Tibial nerve (tissue), 4 donors: ENCODE data around the gene ZNF281.

Experiments
- EP300 ChIP-seq, 2 donors: sonication (generic); formaldehyde crosslinking; IDR thresholded peaks; one replicate each; pipeline ENCODE4 v1.6.1; 2017; ENCODE audit warnings: antibody characterized with exemption in 2 of 2, mild to moderate bottlenecking in 1 of 2
- POLR2A ChIP-seq, 2 donors: fragments of 450-650 bp; IDR thresholded peaks; one replicate each; pipeline ENCODE4 v1.6.1; 2017; ENCODE audit warnings: antibody characterized with exemption in 2 of 2, mild to moderate bottlenecking in 2 of 2, moderate library complexity in 2 of 2
- TF ChIP-seq, protein P1 (sequence below), 5 experiments: fragments of 200-600 bp in 3 of 5; fragments of 450-650 bp in 2 of 5; sonication (generic) in 3 of 5; IDR thresholded peaks; one replicate each; pipeline ENCODE4 v1.5.1; 2016 to 2019; ENCODE audit warnings: antibody characterized with exemption in 5 of 5, mild to moderate bottlenecking in 3 of 5, moderate library complexity in 2 of 5

DNA sequence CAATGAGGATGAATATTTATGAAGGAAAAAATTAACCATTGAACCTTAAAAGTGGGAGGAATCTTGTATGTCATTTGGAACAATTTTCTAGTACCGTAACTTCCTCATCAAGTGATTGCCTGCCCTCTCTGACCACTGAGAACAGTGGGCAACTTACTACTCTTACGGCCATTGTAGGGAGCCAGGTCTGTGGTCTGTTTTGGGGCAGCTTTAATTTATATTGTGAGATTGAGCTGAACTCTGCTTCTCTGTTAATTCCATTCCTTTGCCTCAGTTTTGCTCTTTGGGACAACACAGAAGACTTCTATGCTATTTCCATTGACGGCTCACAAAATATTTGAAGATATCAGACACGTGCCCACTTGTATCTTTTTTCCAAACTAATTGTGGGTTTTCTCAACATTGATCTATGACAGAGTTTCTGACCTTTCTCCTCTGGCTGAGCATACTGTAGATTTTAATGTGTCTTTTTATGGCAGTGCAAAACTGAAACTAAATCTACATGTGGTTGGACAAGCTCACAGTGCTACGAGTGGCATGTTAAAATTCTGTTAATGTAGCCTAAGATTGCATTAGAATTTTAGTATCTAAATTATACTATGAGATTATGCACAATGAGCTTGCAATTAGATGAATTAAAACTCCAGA, 27.8 kb upstream of the ZNF281 start:
- TF ChIP-seq, protein P1, sequence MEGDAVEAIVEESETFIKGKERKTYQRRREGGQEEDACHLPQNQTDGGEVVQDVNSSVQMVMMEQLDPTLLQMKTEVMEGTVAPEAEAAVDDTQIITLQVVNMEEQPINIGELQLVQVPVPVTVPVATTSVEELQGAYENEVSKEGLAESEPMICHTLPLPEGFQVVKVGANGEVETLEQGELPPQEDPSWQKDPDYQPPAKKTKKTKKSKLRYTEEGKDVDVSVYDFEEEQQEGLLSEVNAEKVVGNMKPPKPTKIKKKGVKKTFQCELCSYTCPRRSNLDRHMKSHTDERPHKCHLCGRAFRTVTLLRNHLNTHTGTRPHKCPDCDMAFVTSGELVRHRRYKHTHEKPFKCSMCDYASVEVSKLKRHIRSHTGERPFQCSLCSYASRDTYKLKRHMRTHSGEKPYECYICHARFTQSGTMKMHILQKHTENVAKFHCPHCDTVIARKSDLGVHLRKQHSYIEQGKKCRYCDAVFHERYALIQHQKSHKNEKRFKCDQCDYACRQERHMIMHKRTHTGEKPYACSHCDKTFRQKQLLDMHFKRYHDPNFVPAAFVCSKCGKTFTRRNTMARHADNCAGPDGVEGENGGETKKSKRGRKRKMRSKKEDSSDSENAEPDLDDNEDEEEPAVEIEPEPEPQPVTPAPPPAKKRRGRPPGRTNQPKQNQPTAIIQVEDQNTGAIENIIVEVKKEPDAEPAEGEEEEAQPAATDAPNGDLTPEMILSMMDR (IDR thresholded peaks at IDR 0.05): no peak
- no peak for TF ChIP-seq POLR2A (IDR thresholded peaks at IDR 0.05)
- no peak for TF ChIP-seq EP300 (IDR thresholded peaks at IDR 0.05)
